Neural progenitor cell (in vitro differentiated cells): ENCODE results near the gene ABHD1.

Source experiments
- CTCF ChIP-seq: fragments of 200-600 bp; sonication (generic); IDR thresholded peaks from 2 replicates; pipeline ENCODE4 v1.5.1; 2017; ENCODE audit warnings: antibody characterized with exemption, mild to moderate bottlenecking
- EZH2phosphoT487 ChIP-seq: fragments of 200-600 bp; sonication (generic); IDR thresholded peaks from 2 replicates; pipeline ENCODE4 v1.6.1; 2017; ENCODE audit warnings: antibody characterized with exemption

GRCh38 chr2:27162151-27163121 is 38.8 kb downstream of the ABHD1 start:
- no peak for TF ChIP-seq CTCF
- no peak for TF ChIP-seq EZH2phosphoT487
